Dermis microvascular lymphatic vessel endothelial cell (primary cell): Measurements from ENCODE around the gene ZFX. TPM values are rescaled to one million over a fixed set of nuclear protein-coding genes. Genes with fewer than 3 reads are reported as not detected.
A peak's percentile ranks its signal among the peaks of the same experiment; 100 is the strongest.
"Not testable (repeated sequence)": the region's sequence is repeated elsewhere in the genome, so short reads cannot be mapped to it uniquely, and the experiment has no call there.

Source experiments
- DNase-seq, 2 donors: peaks; one replicate each; pipeline versions ENCODE4 v3.0.0 to v3.0.0-alpha.2; 2010; ENCODE audit warnings: low read depth in 2 of 2
- total RNA-seq: library from RNA; depleted of rRNA; stranded (reverse); fragments of >200 nt; gene quantifications from 2 replicates; pipeline ENCODE4 v1.2.1, GENCODE V29; 2014

ZFX gene
- 47.4 and 57.3 TPM in 2 replicates for total RNA-seq

DNA sequence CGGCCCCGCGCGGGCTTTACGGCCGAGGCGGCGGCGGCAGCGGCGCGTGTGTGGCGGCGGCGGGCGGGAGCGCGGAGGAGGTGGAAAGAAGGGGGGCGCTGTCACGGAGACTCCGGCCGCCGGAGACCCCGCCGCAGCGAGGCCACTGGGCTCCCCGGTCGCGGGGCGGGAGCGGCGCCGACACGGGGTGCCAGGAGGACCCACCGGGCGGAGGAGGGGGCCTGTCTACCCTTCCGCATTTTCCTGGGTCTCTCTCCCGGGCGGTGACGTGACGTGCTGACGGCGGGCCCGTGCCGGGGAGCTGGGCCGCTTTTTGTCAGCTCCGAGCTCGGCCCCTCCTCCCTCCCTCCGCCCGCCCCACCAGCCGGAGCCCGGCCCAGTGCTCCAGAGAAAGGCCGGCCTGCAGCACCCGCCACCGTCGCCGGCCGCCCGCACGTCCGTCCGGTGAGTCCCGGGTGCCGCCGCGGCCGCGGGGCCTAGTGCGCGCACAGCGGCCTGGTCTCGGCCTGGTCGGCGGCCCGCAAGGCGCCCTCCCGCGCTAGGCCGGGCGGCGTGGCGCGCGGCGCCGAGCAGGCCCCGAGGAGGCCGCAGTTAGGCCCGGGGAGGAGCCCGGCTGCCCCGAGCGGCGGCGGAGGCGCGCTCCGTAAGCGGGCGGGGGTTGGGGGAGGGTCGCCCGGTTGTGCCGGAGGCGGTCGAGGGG is at the start of gene ZFX:
Gene ZFX (plus strand): TSS at position 379 of the 700 bp plus-strand sequence. CDS start 23,014 bp downstream, outside the sequence.
- peak in 1 of 2 donors; percentile 57 for DNase-seq

DNA sequence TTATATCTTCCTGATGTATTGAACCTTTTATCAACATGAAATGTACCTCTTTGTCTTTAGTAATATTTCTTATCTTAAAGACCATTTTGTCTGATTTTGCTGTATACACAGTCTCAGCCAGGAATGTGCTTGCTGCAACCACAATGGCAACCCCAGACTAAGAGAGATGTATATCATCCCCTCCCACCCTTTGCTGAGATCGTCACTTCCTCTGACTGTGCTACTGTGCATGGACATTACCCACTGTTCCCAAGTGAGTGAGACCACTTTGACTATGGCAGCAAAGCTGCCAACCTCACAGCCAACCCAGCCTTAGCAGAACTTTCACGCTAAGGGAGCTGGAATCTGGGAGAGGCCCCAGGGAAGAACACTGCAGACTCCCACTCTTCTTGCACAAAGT is 48.8 kb upstream of the ZFX start:
- DNase-seq: no peak

DNA sequence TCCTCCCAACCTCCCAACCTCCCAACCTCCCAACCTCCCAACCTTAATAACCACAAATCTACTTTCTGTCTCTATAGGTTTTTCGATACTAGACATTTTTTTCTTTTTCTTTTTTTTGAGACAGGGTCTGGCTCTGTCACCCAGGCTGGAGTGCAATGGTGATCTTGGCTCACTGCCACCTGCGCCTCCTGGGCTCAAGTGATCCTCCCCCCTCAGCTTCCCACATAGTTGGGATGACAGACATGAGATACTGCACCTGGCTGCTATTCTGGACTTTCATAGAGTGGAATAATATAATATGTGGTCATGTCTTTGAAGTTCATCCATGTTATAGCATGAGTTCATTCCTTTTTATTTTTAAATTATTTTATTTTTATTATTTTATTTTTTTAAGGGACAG is 39.5 kb upstream of the ZFX start:
- DNase-seq: no peak

DNA sequence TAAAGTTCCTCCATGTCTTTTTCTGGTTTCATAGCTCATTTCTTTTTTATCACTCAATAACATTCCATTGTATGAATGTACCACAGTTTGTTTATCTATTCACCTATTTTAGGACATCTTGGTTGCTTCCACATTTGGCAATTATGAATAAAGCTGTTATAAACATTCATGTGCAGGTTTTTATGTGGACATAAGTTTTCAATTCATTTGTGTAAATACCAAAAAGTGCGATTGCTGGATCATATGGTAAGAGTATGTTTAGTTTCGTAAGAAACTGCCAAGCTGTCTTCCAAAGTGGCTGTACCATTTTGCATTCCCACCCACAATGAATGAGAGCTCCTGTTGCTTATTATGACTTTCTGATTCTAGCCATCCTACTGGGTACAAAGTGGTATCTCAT is 36.3 kb upstream of the ZFX start:
- DNase-seq: no peak

DNA sequence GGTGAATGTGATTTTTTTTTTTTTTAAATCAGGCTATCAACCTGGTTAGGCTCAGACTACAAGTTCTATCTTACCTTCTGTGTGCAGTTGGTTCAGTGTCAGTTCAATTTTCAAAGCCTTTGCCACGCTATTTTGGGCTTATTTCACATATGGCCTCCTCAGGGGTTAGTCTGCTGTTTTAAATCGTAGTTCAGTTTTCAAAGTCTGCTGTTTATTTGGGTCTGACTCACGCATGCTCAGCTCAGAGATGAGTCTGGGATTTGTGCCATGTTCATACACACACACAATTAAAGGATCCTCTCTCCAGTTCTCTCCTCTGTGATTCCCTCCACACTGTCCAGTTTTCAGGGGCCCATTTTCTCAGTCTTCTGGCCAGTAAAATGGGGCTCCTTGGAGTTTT is 32.3 kb upstream of the ZFX start:
- DNase-seq: peak; percentile 38 to 49

DNA sequence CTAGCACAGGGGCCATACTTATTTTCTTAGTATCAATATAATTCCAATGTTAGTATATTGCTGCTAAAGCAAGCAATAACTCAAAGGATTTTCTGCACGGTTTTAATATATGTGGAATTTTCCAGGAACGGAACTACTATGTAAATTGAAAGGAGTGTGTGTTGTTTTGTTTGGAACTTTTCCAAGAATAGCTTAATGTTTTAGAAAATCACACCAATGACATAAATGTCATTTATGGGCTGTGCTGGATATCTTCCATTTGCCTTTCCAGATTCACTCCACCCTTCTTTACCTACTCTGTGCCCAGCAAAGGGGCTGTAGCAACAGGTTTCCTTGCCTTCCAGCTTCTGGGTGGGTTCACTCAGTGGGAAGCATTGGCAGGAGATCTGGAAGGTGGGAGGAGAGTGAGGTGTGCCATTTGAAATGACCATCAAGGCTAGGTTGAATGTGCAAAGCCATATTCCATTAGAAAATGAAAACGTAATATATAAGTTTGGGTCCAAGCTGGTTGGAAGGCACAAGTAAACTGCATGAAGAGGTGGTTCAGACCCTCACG is 25.2 kb upstream of the ZFX start:
- peak; percentile 54 to 56 for DNase-seq

DNA sequence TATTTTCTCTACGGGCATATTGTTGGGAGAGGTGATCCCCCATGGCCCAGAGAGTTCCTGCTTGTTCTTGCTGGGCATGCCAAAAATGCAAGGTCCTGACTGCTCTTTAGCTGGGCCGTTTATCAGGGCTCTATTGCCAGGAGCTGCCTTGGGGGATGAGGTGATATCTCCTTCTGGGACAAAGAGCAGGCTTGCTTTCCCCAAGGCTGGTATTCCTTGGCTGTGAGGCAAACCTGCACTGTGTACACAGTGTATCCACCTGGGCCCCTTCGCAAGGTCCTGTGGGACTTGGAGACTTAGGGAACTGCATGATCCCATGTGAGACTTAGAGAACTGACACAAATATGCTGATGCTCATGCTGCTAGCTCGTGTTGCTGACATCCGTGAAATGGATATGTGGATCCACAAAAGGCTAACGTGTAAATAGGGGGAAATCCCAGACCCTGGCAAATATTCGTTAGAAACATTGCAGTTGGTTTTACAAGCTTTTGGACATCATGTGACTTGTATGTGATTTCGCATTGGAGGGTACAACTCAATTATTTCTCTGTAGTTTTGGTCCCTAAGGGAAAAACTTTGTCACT is 24.4 kb upstream of the ZFX start:
- no peak for DNase-seq

DNA sequence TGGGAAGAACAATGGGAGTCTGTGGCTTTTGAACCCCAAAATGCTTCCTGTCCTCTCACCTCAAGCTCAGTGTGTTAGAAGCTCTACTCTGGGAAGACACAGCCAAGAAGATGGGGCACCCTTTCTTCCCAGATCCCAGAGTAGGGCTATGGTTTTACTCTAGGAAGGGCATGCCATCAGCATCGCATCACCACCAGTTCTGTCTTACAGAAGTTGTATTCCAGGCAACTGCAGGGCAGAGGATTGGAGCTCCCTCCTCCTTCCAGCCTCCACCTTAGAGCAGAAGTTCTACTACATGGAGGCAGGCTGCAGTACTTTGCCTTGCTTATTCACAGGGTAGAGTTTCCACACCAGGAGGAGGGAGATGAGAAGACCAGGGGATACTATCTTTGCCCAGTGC is 18.1 kb upstream of the ZFX start:
- DNase-seq: no peak

DNA sequence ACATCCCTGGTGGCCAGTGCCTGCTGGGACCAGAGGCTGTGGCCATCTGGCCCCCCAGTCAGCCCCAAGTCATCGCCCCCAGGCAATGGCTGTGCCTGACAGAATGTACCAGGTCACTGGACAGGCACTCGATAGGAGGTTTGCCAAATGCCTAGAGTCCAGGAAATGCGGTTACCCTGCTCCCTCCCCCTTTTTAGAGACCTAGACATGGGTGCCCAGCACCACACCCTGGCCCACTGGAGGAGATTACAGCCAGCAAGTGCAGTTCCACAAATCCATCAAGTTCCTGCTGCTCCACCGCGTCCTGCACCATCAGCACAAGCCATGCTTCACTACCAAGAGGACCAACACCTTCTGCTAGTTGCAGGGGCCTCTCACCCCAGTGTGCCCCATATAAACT is 16.2 kb upstream of the ZFX start:
- no peak for DNase-seq

DNA sequence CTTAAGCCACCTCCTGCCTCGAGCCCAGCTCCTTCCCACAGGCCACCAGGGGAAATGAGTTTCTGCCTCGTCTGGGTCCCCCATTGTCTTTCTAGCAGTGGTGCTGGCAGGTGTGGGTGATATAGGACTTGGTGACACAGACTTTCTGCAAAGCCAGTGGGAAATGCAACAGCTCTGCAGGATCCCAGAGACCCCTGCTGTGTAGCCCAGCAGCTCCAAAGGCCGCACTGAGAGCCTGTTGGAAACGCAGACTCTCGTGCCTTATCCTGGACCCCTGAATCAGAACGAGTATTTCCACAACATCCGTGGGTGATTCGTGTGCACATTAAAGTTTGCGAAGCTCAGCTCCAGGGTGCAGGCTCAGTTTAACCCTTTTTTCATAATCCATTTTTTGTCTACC is 13.8 kb upstream of the ZFX start:
- DNase-seq: not testable (repeated sequence)

DNA sequence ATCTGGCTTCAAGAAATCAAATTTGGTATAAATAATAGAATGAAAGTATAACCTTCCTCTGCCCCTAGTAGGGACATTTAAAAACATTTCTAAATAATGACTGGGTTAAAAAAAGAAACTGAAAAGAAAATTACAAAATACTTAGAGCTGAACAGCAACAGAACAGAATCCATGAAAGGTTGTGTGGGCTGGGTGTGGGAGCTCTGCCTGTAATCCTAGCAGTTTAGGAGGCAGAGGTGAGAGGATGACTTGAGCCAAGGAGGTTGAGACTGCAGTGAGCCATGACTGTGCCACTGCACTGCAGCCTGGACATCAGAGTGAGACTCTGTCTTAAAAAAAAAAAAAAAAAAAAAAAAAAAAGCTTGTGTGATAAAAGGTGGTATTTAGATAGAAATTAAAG is 12.3 kb upstream of the ZFX start:
- DNase-seq: no peak

DNA sequence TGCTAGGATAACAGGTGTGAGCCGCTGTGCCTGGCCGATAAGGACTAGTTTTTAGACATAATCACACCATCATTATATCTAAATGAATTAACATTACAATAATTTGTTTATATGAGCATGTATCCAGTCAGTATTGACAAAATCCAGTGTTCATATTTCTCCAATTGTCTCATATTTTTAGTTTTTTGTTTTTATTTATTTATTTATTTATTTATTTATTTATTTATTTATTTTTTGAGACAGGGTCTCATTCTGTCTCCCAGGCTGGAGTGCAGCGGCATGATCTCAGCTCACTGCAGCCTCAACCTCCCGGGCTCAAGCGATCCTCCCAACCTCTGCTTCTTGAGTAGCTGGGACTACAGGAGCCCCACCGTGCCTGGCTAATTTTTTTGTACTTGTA is 5.5 kb upstream of the ZFX start:
- DNase-seq: not testable (repeated sequence)

DNA sequence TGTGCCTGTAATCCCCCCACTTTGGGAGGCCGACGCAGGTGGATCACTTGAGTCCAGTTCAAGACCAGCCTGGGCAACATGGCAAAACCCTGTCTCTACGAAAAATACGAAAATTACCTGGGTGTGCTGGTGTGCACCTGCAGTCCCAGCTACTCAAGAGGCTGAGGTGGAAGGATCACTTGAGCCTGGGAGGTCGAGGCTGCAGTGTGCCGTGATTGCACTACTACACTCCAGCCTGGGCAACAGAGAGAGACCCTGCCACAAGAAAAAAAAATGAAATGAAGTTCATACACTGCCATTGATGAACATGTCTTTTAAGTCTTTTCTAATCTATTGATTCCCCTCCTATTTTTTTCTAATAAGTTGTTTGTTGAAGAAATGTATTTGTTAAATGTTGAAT is 5.0 kb upstream of the ZFX start:
- DNase-seq: no peak

DNA sequence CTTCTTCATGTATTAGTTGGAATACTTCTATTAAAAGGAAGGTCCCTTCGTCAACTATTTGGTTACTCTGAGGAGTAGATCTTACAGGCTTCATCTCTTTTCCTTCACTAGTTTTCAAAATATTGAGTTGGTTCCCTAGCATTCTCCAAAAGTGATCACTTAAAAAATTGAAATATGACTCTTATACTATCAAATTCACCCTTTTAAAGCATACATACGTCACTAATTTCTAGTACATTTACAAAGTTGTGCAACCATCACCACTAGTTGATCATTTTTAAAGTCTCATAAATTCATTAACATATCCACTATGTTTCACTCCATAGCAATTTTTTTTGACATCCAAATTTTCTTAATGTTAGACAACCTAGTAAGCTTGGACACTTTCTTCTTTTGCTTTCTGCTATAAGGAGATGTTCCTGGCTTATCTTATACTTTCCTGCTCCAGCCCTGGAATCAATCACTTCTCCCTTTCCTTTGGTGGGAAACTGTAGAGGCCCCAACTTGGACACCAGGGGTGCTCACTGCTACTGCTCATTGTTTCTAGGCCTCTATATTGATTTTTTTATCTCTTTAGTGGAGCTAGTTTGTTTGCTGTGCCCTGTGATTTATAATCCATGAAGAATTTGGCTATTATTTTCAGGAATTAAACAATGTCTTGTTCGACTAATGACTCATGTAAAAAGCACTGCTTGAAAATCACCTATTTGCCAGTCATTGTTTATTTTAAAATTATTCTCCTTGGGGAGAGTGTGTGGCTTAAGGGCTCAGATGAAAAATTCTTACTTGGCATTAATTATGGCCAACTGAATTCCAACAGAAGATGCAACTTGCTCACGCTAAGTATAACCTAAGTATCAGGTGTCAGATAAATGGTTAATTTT is 4.0 kb upstream of the ZFX start:
- peak in 1 of 2 donors; percentile 19 for DNase-seq

DNA sequence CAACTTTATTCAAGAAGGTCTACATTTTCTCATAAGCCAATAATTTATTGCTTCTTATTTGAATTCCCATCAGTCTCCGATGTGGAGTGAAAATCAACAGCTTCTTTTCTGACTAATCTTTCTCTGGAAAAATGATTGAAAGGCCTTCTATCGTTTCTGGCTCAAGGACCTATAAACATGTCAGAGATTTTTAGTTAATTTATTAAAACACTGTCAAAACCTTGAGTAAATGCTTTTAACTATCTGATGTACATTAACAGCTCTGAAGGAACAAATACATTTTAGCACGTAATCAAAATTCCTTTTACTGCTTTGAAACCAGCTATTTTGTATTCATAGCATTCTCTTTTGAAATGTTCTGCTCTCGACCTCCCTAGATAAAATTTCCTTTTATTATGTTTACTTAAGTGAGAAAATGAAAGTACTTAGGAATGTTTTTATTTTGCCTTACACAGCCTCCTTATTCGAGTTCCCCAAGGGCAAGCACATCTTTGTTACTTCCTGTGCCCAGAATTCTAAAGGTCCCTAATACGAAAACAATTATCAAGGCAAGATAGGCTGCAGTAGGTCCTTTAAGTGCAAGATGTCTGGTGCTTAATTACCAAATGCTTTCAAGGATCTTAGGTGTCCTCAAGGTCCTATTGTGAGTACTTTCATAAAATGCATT is 3.1 kb upstream of the ZFX start:
- DNase-seq: no peak

DNA sequence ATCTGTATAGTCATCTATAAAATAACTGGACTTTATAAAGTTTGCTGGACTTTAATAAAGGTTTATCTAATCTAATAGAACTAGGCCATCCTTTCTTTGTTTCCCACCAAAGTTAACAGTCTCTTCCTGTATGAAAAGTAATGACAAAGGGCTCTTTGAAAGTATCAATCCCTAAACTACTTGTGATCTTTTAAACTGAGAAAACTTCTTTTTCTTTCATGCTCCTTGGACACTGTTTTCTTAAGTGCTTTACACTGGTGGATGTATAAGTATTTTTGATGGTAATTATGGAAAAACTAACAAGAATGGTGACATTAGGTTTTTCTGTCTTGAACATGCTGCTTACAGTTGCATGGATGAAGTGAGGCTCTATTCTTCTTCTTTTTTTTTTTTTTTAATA is 2.4 kb upstream of the ZFX start:
- no peak for DNase-seq

DNA sequence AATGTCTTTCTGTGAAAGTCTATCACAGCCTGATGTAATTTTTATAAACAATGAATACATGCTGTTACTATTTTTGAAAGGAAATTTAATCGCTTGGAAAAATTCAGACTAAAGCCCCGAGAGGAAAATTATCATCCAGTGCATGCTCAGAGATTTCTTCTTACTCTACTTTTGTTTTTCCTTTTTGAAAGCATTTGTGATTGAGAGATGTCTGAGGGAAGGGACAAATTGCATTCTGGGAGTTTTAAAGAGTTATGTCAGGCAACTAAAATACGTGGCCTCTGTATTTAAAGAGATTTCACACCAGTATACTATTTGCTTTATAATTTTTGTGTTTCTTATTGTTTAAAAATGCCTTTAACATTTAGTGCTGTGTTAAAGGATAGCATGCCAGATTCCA is 1.4 kb upstream of the ZFX start:
- no peak for DNase-seq

DNA sequence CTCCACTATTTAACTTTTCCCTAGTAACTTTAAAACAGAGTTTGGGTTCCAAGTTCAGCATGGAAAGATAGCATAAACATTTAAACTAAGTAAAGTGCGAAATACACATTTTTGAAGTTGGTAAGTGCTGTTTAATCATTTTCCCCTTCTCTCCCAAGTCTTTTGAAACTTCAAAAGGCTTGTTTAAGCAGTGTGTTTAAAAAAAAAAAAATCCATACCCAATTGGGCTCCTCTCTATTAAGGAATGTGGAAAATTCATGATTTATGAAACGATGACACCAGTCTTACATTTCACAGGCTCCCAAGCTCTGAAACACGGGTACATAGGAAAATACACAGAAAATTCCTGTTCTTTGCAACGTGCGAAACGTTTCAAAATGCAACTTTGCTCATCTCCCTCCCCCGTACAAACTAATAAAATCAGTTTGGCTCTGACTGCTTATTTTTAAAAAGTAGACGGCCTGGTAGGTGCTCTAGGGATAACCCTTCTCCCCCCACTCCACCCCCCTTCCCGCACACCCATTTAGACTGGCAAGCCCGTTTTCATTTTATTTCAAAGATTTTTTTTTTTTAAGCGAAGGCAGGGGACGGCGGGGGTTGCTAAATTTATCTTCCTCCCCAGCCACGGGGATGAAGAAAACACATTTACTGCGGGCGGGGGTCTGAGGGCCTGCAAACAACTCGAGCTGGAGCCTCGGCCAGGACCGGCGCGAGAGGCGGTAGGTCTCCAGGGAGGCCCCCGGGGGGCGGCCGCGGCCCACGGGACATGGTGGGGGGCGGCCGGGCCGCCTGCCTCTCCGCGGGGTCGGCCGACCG is 786 bp upstream of the ZFX start:
- DNase-seq: peak in 1 of 2 donors; percentile 28

DNA sequence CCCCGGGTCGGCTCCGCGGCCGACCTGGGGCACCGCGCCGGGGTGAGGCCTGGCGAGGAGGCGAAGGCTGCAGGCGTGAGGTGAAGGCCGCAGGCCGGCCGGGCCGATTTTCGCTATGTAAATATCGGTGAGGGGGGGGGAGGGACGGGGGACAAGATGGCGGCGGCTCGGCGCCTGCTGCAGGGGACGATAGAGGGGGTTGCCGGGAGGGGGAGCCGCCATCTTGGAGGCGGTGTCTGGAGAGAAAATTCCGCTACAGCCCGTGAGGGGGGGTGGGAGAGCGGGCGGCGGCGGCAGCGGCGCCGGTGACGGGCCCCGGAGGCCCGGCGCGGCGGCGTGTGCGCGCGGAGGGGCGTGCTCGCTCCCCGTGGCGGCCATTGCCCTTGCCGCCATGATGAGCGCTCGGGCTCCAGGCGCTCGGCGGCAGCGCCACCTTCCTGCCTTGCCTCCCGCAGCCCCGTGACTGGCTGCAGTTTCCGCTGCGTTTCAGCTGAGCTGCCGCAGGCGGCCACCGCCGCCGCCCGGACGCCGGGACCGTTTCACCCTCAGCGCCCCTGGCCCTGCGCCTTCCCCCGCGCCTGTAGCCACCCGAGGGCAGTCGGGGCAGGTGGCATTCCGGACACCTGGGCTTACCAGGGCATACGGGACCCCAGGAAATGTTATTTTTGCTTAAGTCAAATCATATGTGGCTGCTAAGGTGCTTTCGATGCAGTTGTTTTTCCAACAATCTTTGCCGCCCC is 692 bp downstream of the ZFX start:
- peak; percentile 82 to 87 for DNase-seq

DNA sequence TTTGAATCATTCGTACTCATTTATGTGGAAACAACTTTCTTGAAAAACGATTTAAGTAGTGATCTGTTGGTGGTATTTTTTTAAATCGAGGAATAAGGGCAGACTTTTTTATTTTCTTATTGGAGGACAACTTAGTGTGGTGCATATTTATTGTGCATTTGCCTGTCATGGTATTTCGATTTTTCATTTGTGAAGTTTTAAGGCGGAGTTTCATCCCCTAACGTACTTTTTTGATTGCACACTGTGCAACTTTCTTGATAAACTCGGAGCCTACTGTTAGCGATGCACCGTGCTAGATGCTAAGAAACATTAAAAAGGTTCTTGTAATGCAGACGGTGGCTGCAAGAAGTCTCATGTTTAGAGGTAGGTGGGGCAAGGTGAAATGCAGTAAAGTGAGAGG is 1.4 kb downstream of the ZFX start:
- no peak for DNase-seq
